Panc1 (cell line): ENCODE results near the gene NT5DC2. TPM values are rescaled to one million over a fixed set of nuclear protein-coding genes. Genes with fewer than 3 reads are reported as not detected.

Experiments
- ATAC-seq: fragments of 200-7000 bp; cut with Tn5 transposase; 2 replicates; pipeline ENCODE4 v1.9.1; 2020; ENCODE audit warnings: mild to moderate bottlenecking, moderate library complexity
- BruUV-seq: library from RNA; stranded (reverse); fragments of 400-500 nt; replicated peaks from 2 replicates; lab custom pipeline; 2021; lab: Mats Ljungman, UMichigan
- CTCF ChIA-PET: fragments of 300-600 bp; sonication (Branson Sonifier 250); formaldehyde crosslinking; loops from one replicate; lab custom pipeline; 2022; ENCODE audit warnings: antibody characterized with exemption; lab: Charles Lee
- POLR2A ChIA-PET: fragments of 300-600 bp; sonication (Branson Sonifier 250); formaldehyde crosslinking; loops from one replicate; lab custom pipeline; 2022; ENCODE audit warnings: antibody characterized with exemption; lab: Charles Lee
- DNase-seq: peaks from one replicate; pipeline ENCODE4 v3.0.0-alpha.2; 2010; ENCODE audit warnings: low read depth, low spot score
- H3K27ac ChIP-seq: 2 replicates; pipeline ENCODE4 v1.5.1; 2011; ENCODE audit warnings: mild to moderate bottlenecking, low read length, inconsistent platforms
- H3K27me3 ChIP-seq: fragments of 200-500 bp; sonication (Bioruptor generic); 2 replicates; pipeline ENCODE4 v1.6.0; 2014; ENCODE audit warnings: low read length, inconsistent platforms; ENCODE audit not compliant: control insufficient read depth, insufficient read depth
- H3K36me3 ChIP-seq: fragments of 200-500 bp; sonication (Bioruptor generic); 2 replicates; pipeline ENCODE4 v1.5.1; 2014; ENCODE audit warnings: inconsistent platforms, mild to moderate bottlenecking, low read length, moderate library complexity; ENCODE audit not compliant: control insufficient read depth, insufficient read depth
- H3K4me1 ChIP-seq: 2 replicates; pipeline ENCODE4 v1.5.1; 2011; ENCODE audit warnings: inconsistent platforms, mild to moderate bottlenecking, low read length, moderate library complexity; ENCODE audit not compliant: control insufficient read depth, insufficient read depth
- H3K4me3 ChIP-seq, 2 experiments: 2 replicates each; pipeline ENCODE4 v1.5.1; 2011 to 2012; ENCODE audit warnings: low read depth in 2 of 2, low read length in 2 of 2, mild to moderate bottlenecking in 2 of 2, inconsistent platforms in 1 of 2, moderate library complexity in 1 of 2
- H3K9me3 ChIP-seq: fragments of 200-500 bp; sonication (Bioruptor generic); 2 replicates; pipeline ENCODE4 v1.5.1; 2014; ENCODE audit warnings: low read depth, mild to moderate bottlenecking, inconsistent platforms, low read length, moderate library complexity; ENCODE audit not compliant: control insufficient read depth, insufficient read depth
- CTCF ChIP-seq: fragments of 450-650 bp; IDR thresholded peaks from 2 replicates; pipeline ENCODE4 v1.5.1; 2017; ENCODE audit warnings: mild to moderate bottlenecking
- POLR2AphosphoS5 ChIP-seq: IDR thresholded peaks from 2 replicates; pipeline ENCODE4 v1.6.1; 2012; ENCODE audit warnings: mild to moderate bottlenecking, low read depth, low read length, moderate library complexity
- REST ChIP-seq, 2 experiments: IDR thresholded peaks; 2 replicates each; pipeline ENCODE4 v1.6.1; 2011 to 2012; ENCODE audit warnings: low read depth in 2 of 2, control low read depth in 1 of 2, low read length in 1 of 2, mild to moderate bottlenecking in 1 of 2, moderate library complexity in 1 of 2; ENCODE audit not compliant: insufficient read depth in 1 of 2
- SIN3A ChIP-seq: IDR thresholded peaks from 2 replicates; pipeline ENCODE4 v1.6.1; 2012; ENCODE audit warnings: low read depth, mild to moderate bottlenecking, low read length, moderate library complexity, borderline replicate concordance; ENCODE audit not compliant: insufficient read depth
- TCF7L2 ChIP-seq: IDR thresholded peaks from 2 replicates; pipeline ENCODE4 v1.6.1; 2011; ENCODE audit warnings: mild to moderate bottlenecking, low read depth, low read length, inconsistent platforms
- in situ Hi-C: cut with HindIII; loops from 2 replicates; pipeline ENCODE4 v1.10.0; 2016; ENCODE audit warnings: low sequenced_read_pairs, low pct_unique_long_range_greater_than_20kb
- intact Hi-C: fragments of 100-400 bp; cut with micrococcal nuclease; formaldehyde crosslinking; loops from one replicate; pipeline ENCODE4 v1.10.0; 2022; ENCODE audit not compliant: unreplicated experiment
- total RNA-seq: library from RNA; stranded (reverse); gene quantifications from one replicate; pipeline ENCODE4 v1.2.1, GENCODE V29; 2021; ENCODE audit not compliant: unreplicated experiment

NT5DC2 gene
- total RNA-seq, 1 experiment from 2014 or later, result 137 TPM

- Histone ChIP-seq H3K4me1 (no peaks in the 10 kb centered on the region), H3K4me3 (no peak overlapping the region), H3K36me3 (no peaks in the 10 kb centered on the region), H3K27me3 (no peaks in the 10 kb centered on the region), H3K9me3 (no peaks in the 10 kb centered on the region), H3K27ac (no peak overlapping the region)
- CTCF ChIA-PET, result no interaction called here
- POLR2A ChIA-PET, result no interaction called here
- DNase-seq, result no peak
- no TSS peak for BruUV-seq
- no peak for TF ChIP-seq TCF7L2
- no peak for ATAC-seq
- intact Hi-C loops (no loop called here), in situ Hi-C loops (no loop called here)
These were observed 13.5 kb downstream of the NT5DC2 start for GRCh38 chr3:52520141-52520667.

GRCh38 chr3:52519445-52520140 is 14.1 kb downstream of the NT5DC2 start:
- ATAC-seq (0 out of 2 replicates have a peak, but pooled peaks have one; percentile 7), DNase-seq (no peak)
- POLR2A ChIA-PET, result no interaction called here
- BruUV-seq, result no TSS peak
- intact Hi-C loops (no loop called here), in situ Hi-C loops (no loop called here)
- CTCF ChIA-PET, result no interaction called here
- H3K36me3 ChIP-seq, result no peaks in the 10 kb centered on the region
- no peaks in the 10 kb centered on the region for H3K4me1 ChIP-seq
- TF ChIP-seq SIN3A, result no peak
- TF ChIP-seq REST (IDR thresholded peaks at IDR 0.05; ENCODE audit: insufficient read depth in 1 of 2, low read depth in 2 of 2, low read length in 1 of 2), result no peak
- no peak for TF ChIP-seq POLR2AphosphoS5
- TF ChIP-seq CTCF, result no peak
- no peak for TF ChIP-seq TCF7L2
- no peaks in the 10 kb centered on the region for H3K9me3 ChIP-seq
- H3K27me3 ChIP-seq, result no peaks in the 10 kb centered on the region
- no peak overlapping the region for H3K4me3 ChIP-seq
- H3K27ac ChIP-seq, result no peak overlapping the region
